Activated T-cell treated with anti-CD3 and anti-CD28 coated beads, Interleukin-2, amount 50 U/mL, for 4 hours (primary cell): Measurements from ENCODE around the gene HEMK1. TPM values are rescaled to one million over a fixed set of nuclear protein-coding genes. Genes with fewer than 3 reads are reported as not detected.

Experiments used
- ATAC-seq, 2 donors: fragments of 200-7000 bp; cut with Tn5 transposase; one replicate each; pipeline ENCODE4 v1.10.0; 2021
- DNase-seq: peaks from one replicate; pipeline ENCODE4 v3.0.0-alpha.2; 2020
- H3K27me3 Mint-ChIP-seq: one replicate; pipeline ENCODE4 v1.8.0; 2021; ENCODE audit warnings: low read depth, mixed read lengths
- H3K36me3 Mint-ChIP-seq: one replicate; pipeline ENCODE4 v1.8.0; 2022; ENCODE audit warnings: mixed read lengths; ENCODE audit not compliant: insufficient read depth
- H3K4me1 Mint-ChIP-seq: one replicate; pipeline ENCODE4 v1.8.0; 2021; ENCODE audit warnings: low read depth, mixed read lengths
- H3K4me3 Mint-ChIP-seq: one replicate; pipeline ENCODE4 v1.8.0; 2021; ENCODE audit warnings: mild to moderate bottlenecking, moderate library complexity, mixed read lengths
- H3K9me3 Mint-ChIP-seq: one replicate; pipeline ENCODE4 v1.8.0; 2021; ENCODE audit warnings: mixed read lengths
- total RNA-seq, 3 donors: library from RNA; stranded (reverse); gene quantifications; one replicate each; pipeline ENCODE4 v1.2.1, GENCODE V29; 2021

The HEMK1 gene
- total RNA-seq, 3 donors from 2014 or later = 26.8 to 31.1 (median 27.4) TPM

- Mint-ChIP-seq H3K36me3 (peaks cover 12% of the 10 kb centered on the region), H3K4me1 (peaks cover 70% of the 10 kb centered on the region), H3K27me3 (no peaks in the 10 kb centered on the region), H3K4me3 (no peak overlapping the region), H3K9me3 (no peaks in the 10 kb centered on the region)
- DNase-seq = no peak
- ATAC-seq = no peak
Observed at GRCh38 chr3:50635066-50635465, 65.7 kb downstream of the HEMK1 start.

DNA sequence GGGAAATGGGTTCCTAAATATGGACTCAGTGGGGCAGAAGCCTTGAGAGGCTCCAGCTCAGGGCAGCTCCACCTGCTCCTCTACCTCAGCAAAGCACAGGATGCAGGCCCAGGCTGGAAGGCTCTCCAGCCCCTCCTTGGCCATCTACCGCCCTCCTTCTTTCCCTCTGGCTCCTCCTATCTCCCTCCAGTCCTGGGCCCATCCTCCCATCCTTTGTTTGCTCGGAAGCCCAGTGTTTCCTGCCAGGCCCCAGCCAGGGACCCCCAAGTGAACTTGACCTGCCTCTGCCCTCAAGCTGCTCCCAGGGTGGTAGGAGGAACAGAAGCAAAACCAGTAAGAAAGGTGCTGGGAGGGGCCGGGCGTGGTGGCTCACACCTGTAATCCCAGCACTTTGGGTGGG lies 67.7 kb downstream of the HEMK1 start:
- H3K4me3 Mint-ChIP-seq = no peak overlapping the region
- H3K27me3 Mint-ChIP-seq = no peaks in the 10 kb centered on the region
- peaks cover 50% of the 10 kb centered on the region for H3K4me1 Mint-ChIP-seq
- DNase-seq (no peak), ATAC-seq (no peak)
- peaks cover 12% of the 10 kb centered on the region for H3K36me3 Mint-ChIP-seq
- no peaks in the 10 kb centered on the region for H3K9me3 Mint-ChIP-seq

DNA sequence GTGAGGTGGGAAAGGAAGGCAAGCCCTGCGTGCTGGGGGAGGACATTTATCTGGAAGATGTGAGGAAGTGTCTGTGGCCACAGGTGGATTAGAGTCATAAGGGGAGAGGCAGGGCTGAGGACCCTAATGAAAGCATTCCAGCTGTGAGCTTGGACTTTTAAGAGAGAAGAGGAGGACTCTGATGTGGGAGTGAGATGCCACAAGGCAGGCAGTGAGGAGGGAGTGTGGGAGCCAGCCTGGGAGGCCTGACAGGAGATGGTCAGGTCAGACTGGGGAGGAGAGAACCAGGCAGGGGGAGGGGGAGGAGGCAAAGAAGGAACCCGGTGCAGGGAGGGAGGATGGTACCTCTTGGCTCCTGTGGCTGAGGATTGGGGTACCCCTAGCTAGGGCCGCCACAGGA lies 68.6 kb downstream of the HEMK1 start:
- H3K4me3 Mint-ChIP-seq = no peak overlapping the region
- no peak for DNase-seq
- H3K36me3 Mint-ChIP-seq = peaks cover 16% of the 10 kb centered on the region
- no peak for ATAC-seq
- H3K27me3 Mint-ChIP-seq = no peaks in the 10 kb centered on the region
- H3K4me1 Mint-ChIP-seq = peaks cover 41% of the 10 kb centered on the region
- H3K9me3 Mint-ChIP-seq = no peaks in the 10 kb centered on the region

GRCh38 chr3:50639055-50639494 lies 69.8 kb downstream of the HEMK1 start:
- no peak for DNase-seq
- peaks cover 21% of the 10 kb centered on the region for H3K36me3 Mint-ChIP-seq
- peaks cover 30% of the 10 kb centered on the region for H3K4me1 Mint-ChIP-seq
- H3K4me3 Mint-ChIP-seq = no peak overlapping the region
- H3K9me3 Mint-ChIP-seq = no peaks in the 10 kb centered on the region
- no peak for ATAC-seq
- no peaks in the 10 kb centered on the region for H3K27me3 Mint-ChIP-seq

DNA sequence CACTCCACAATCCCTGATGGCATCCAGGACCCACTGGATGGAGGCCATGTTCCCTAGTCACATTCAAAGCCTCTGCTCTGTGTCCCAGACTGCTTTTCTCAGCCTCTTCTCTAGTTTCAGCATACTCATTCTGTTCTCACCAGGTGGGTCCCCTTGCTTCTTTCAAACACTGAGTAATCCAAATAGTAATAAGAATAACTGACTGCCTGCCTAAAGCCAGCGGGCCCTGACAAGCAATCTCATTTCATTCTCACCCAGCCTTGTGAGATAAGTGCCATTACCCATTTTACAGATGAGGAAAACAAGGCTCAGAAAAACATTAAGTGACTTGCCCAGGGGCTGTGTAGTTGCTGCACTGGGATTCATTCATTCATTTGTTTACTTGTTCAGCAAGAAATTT lies 73.1 kb downstream of the HEMK1 start:
- no peak overlapping the region for H3K4me3 Mint-ChIP-seq
- no peaks in the 10 kb centered on the region for H3K9me3 Mint-ChIP-seq
- ATAC-seq (peak; percentile 39 to 56), DNase-seq (no peak)
- H3K27me3 Mint-ChIP-seq = no peaks in the 10 kb centered on the region
- peaks cover 25% of the 10 kb centered on the region for H3K36me3 Mint-ChIP-seq
- H3K4me1 Mint-ChIP-seq = peaks cover 7% of the 10 kb centered on the region

DNA sequence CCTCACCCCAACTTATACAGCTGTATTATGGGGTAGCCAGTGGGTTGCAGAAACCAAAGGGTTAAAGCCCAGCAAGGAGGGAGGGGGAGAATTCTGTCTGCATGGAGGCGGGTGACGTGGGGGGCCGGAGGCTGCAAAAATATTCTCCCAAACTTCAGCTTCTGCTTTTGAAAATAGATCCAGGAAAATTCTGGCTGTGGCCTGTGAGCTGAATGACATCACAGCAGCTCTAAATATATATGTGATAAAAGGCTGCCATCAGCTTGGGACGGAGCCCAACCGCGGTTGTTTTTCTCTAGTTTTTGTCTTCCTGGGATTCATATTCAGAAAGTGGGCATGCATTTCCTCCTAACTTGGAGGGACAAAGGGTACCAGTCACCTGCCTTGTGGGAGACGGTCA lies 75.2 kb downstream of the HEMK1 start:
- DNase-seq (no peak), ATAC-seq (no peak)
- H3K4me3 Mint-ChIP-seq = no peak overlapping the region
- H3K36me3 Mint-ChIP-seq = peaks cover 23% of the 10 kb centered on the region
- no peaks in the 10 kb centered on the region for H3K4me1 Mint-ChIP-seq
- H3K9me3 Mint-ChIP-seq = no peaks in the 10 kb centered on the region
- no peaks in the 10 kb centered on the region for H3K27me3 Mint-ChIP-seq

DNA sequence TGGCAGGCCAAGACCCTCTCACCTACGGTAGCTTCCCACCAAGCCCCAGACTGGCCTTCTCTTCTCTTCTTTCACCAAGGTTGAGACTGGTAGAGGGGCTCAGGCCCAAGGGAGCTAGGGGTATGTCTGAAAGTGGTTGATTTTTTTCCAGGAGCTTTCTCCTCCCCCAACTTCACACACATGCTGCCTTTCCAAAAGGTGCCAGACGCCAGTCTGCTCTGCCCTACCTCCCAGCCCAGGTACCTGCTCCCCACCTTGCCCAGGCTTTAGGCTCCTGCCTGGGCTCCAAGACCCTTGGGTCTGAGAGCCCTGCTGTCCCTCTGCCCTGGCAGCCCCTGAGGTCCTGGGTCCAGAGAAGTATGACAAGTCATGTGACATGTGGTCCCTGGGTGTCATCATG lies 76.1 kb downstream of the HEMK1 start:
- DNase-seq = no peak
- H3K9me3 Mint-ChIP-seq = no peaks in the 10 kb centered on the region
- no peaks in the 10 kb centered on the region for H3K4me1 Mint-ChIP-seq
- ATAC-seq = no peak
- H3K27me3 Mint-ChIP-seq = no peaks in the 10 kb centered on the region
- peaks cover 22% of the 10 kb centered on the region for H3K36me3 Mint-ChIP-seq
- H3K4me3 Mint-ChIP-seq = no peak overlapping the region

Other genes starting within 250 kb of the HEMK1 start
- gene HYAL2, start 246.8 kb upstream of the HEMK1 start, total RNA-seq = 10 to 100 TPM; 17.0 to 19.5 (median 19.2) TPM
- 10 to 100 TPM; 40.8 to 48.7 (median 48.5) TPM for gene TUSC2, start 241.3 kb upstream of the HEMK1 start, total RNA-seq
- gene RASSF1, start 228.7 kb upstream of the HEMK1 start, total RNA-seq = 10 to 100 TPM; 33.7 to 40.3 (median 37.3) TPM
- gene ZMYND10, start 223.8 kb upstream of the HEMK1 start, total RNA-seq = 1 to 10 TPM in 1 of 3 donors, under 1 TPM in 2; 0.71 to 1.0 (median 0.96) TPM
- 10 to 100 TPM; 34.0 to 46.9 (median 37.0) TPM for gene NPRL2, start 218.7 kb upstream of the HEMK1 start, total RNA-seq
- 10 to 100 TPM; 31.8 to 35.3 (median 33.1) TPM for gene CYB561D2, start 218.7 kb upstream of the HEMK1 start, total RNA-seq
- 10 to 100 TPM; 25.2 to 27.4 (median 25.4) TPM for gene TMEM115, start 210.0 kb upstream of the HEMK1 start, total RNA-seq
- under 1 TPM; 0.35 to 0.90 (median 0.58) TPM for gene CACNA2D2, start 65.9 kb upstream of the HEMK1 start, total RNA-seq
- 10 to 100 TPM in 1 of 3 donors, 1 to 10 TPM in 2; 6.7 to 11.2 (median 9.0) TPM for gene C3orf18, start 1.8 kb upstream of the HEMK1 start, total RNA-seq
- gene CISH, start 42.3 kb downstream of the HEMK1 start, total RNA-seq = 100 to 1,000 TPM; 223 to 268 (median 229) TPM
- gene MAPKAPK3, start 47.6 kb downstream of the HEMK1 start, total RNA-seq = 100 to 1,000 TPM; 174 to 225 (median 210) TPM
- gene DOCK3, start 105.4 kb downstream of the HEMK1 start, total RNA-seq = 1 to 10 TPM; 1.2 to 1.7 (median 1.5) TPM